Spleen (tissue), 13 donors: Measurements from ENCODE around the gene EEF2K. TPM values are rescaled to one million over a fixed set of nuclear protein-coding genes. Genes with fewer than 3 reads are reported as not detected.

Source experiments
- DNase-seq: peaks from one replicate; pipeline ENCODE4 v3.0.0-alpha.2; 2020
- H3K27ac ChIP-seq, 8 donors: fragments of 200-600 bp; sonication (generic) in 7 of 8; 1 replicate in 4 of 8; 2 replicates in 4 of 8; pipeline versions ENCODE4 v1.5.0 to v1.8.0; 2016 to 2021; ENCODE audit warnings: inconsistent platforms in 4 of 8, mild to moderate bottlenecking in 4 of 8, moderate library complexity in 1 of 8
- H3K27me3 ChIP-seq, 7 donors: fragments of 200-600 bp; sonication (generic) in 6 of 7; replicated peaks in 1 of 7; 1 replicate in 4 of 7; 2 replicates in 3 of 7; pipeline versions ENCODE4 v1.5.0 to v1.8.0; 2016 to 2021; ENCODE audit warnings: inconsistent platforms in 3 of 7, mild to moderate bottlenecking in 1 of 7
- H3K36me3 ChIP-seq, 6 donors: fragments of 200-600 bp; sonication (generic) in 5 of 6; 1 replicate in 4 of 6; 2 replicates in 2 of 6; pipeline versions ENCODE4 v1.5.0 to v1.8.0; 2016 to 2021; ENCODE audit warnings: inconsistent platforms in 2 of 6
- H3K4me1 ChIP-seq, 6 donors: fragments of 200-600 bp; sonication (generic) in 5 of 6; 1 replicate in 3 of 6; 2 replicates in 3 of 6; pipeline versions ENCODE4 v1.5.0 to v1.8.0; 2016 to 2021; ENCODE audit warnings: inconsistent platforms in 3 of 6
- H3K4me3 ChIP-seq, 8 donors: fragments of 200-600 bp; sonication (generic) in 7 of 8; 1 replicate in 4 of 8; 2 replicates in 4 of 8; pipeline versions ENCODE4 v1.5.0 to v1.8.0; 2016 to 2021; ENCODE audit warnings: inconsistent platforms in 4 of 8, mild to moderate bottlenecking in 4 of 8, moderate library complexity in 2 of 8
- H3K9me3 ChIP-seq, 8 donors: fragments of 200-600 bp; sonication (generic) in 7 of 8; 1 replicate in 4 of 8; 2 replicates in 4 of 8; pipeline versions ENCODE4 v1.5.0 to v1.8.0; 2016 to 2021; ENCODE audit warnings: inconsistent platforms in 4 of 8
- POLR2A ChIP-seq, 3 donors: fragments of 450-650 bp; IDR thresholded peaks; one replicate each; pipeline ENCODE4 v1.5.1; 2017; ENCODE audit warnings: antibody characterized with exemption in 3 of 3, mild to moderate bottlenecking in 1 of 3
- POLR2AphosphoS5 ChIP-seq, 3 donors: sonication (generic); formaldehyde crosslinking; IDR thresholded peaks; one replicate each; pipeline ENCODE4 v1.5.1; 2017; ENCODE audit warnings: antibody characterized with exemption in 3 of 3
- WGBS, 5 donors: extraction: QIAGEN DNeasy Blood & Tissue Kit in 3 of 5; methylation state at CpG; one replicate each; pipeline versions ENCODE4 v1.1.5 to v1.1.7; 2013 to 2018; 5-methylcytosine and 5-hydroxymethylcytosine counted together
- intact Hi-C: fragments of 100-400 bp; cut with DNase I; formaldehyde crosslinking; loops from one replicate; pipeline ENCODE4 v1.15.0; 2023; ENCODE audit warnings: low total_unique reads
- long read RNA-seq, 2 donors: transcript quantifications; one replicate each; lab custom pipeline, GENCODE V29; 2026
- polyA plus RNA-seq, 3 donors: library from polyadenylated mRNA; stranded (reverse); fragments of 200-250 nt; gene quantifications; one replicate each; pipeline ENCODE4 v1.2.1, GENCODE V29; 2013
- total RNA-seq, 7 donors: library from RNA; depleted of rRNA in 3 of 7; stranded (reverse); fragments of >200 nt in 3 of 7; fragmentation: NEBNext Ultra II Directional in 4 of 7; extraction: Animal tissue kit (Norgen Biotek cat#: 25700) in 4 of 7; gene quantifications; one replicate each; pipeline versions ENCODE4 v1.1.0 to v1.2.1, GENCODE V29; 2016 to 2021
- TF ChIP-seq, protein P1 (sequence below), 11 experiments: fragments of 200-600 bp in 7 of 11; fragments of 450-650 bp in 4 of 11; sonication (generic) in 4 of 11; IDR thresholded peaks in 8 of 11; conservative IDR thresholded peaks in 3 of 11; 1 replicate in 7 of 11; 2 replicates in 4 of 11; pipeline versions ENCODE4 v1.4.0 to v1.8.0; 2016 to 2021; ENCODE audit warnings: antibody characterized with exemption in 11 of 11, inconsistent platforms in 4 of 11, mild to moderate bottlenecking in 1 of 11
- donor health status: healthy with polysubstance abuse.
- donor health status: DM: no; HTN: no; CAD: no; lungs with moderate emphysema.
- donor health status: DM: no; HTN: no; CAD: no.
- donor health status: Bipolar disorder and iron deficiency.
- donor health status: healthy.
- donor health status: DM: no; HTN: no; CAD: no.
- donor health status: DM: yes; HTN: yes; CAD: no.

EEF2K gene
- total RNA-seq (10 to 100 TPM; 19.5 to 37.7 (median 27.5) TPM), polyA plus RNA-seq (1 to 10 TPM; 2.4 to 5.8 (median 2.6) TPM)
- long read RNA-seq, donor 1 = 0 reads
- long read RNA-seq, donor 2 = 0 reads

DNA sequence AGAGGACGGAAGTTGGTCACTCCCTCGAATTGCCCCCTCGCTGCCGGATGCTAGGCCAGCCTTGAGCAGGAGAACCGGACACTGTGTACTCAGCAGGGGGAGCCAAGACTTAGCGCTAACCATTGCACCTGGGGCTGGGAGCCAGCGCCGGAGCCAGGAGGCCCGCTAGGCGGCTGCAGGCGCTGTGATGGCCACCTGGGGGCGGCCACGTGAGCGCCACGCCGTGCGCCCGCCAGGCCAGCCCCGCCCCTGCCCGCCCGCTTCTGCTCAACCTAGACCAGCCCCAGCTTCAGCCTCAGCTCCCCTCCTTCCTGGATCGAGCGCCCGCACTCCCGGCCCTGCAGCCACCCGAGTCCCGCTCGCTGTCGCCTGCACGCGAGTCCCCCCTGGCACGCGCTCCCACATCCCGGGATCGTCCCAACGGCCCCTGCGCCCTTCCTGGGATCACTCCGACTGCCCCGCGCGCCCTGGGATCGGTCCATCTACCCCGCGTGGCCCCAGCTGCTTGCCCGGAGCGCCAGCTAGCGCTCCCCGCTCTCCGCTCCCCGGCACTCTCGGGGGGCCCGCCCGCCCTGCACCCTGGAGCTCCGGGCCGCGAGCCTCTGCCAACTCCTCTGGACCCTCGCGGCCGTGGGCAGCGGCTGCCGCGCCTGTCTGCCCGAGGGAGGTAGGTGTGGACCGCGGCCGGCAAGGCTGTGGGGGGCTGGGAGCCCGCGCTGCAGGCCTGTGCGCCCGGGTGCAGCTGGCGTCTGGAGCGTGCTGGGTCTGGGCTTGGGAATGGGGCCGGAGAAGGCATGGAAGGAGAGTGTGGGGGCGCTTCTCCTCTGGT, at the start of gene EEF2K:
EEF2K (plus strand) TSS at position 266 of the 829 bp plus-strand sequence. CDS start 19,452 bp downstream, outside the sequence.
- intact Hi-C loops = loop anchor here (5.0 kb wide), 1 partner anchor 91 kb away; the partner anchor contains the start of gene POLR3E
- Histone ChIP-seq H3K4me1 (peaks cover 13 to 64% (median 35%) of the 10 kb centered on the region in 6 donors), H3K36me3 (peaks cover 0 to 11% (median 0%) of the 10 kb centered on the region in 6 donors), H3K9me3 (peaks cover 0 to 5% (median 0%) of the 10 kb centered on the region in 8 donors), H3K4me3 (peak within 1 kb of the TSS; percentile 71 to 100 (median 97)), H3K27ac (peak within 1 kb of the TSS; percentile 54 to 93 (median 87)), H3K27me3 (no peaks in the 10 kb centered on the region)
- TF ChIP-seq POLR2A (IDR thresholded peaks at IDR 0.05) = no peak
- peak; percentile 88 for TF ChIP-seq POLR2AphosphoS5 (IDR thresholded peaks at IDR 0.05)
- TF ChIP-seq, protein P1, sequence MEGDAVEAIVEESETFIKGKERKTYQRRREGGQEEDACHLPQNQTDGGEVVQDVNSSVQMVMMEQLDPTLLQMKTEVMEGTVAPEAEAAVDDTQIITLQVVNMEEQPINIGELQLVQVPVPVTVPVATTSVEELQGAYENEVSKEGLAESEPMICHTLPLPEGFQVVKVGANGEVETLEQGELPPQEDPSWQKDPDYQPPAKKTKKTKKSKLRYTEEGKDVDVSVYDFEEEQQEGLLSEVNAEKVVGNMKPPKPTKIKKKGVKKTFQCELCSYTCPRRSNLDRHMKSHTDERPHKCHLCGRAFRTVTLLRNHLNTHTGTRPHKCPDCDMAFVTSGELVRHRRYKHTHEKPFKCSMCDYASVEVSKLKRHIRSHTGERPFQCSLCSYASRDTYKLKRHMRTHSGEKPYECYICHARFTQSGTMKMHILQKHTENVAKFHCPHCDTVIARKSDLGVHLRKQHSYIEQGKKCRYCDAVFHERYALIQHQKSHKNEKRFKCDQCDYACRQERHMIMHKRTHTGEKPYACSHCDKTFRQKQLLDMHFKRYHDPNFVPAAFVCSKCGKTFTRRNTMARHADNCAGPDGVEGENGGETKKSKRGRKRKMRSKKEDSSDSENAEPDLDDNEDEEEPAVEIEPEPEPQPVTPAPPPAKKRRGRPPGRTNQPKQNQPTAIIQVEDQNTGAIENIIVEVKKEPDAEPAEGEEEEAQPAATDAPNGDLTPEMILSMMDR (IDR thresholded peaks at IDR 0.05 in 8 of 11, conservative IDR thresholded peaks at IDR 0.05 in 3 of 11) = peak; percentile 70 to 95 (median 93)
- WGBS, 5 donors = 0 to 1% (median 0%) methylated on average over 21 to 74 of the region's 74 CpGs
- peak; percentile 96 for DNase-seq

GRCh38 chr16:22161401-22161800, 44.7 kb upstream of the EEF2K start:
- TF ChIP-seq POLR2A (IDR thresholded peaks at IDR 0.05) = no peak
- no peak for TF ChIP-seq POLR2AphosphoS5 (IDR thresholded peaks at IDR 0.05)
- TF ChIP-seq, protein P1 (IDR thresholded peaks at IDR 0.05 in 8 of 11, conservative IDR thresholded peaks at IDR 0.05 in 3 of 11) = no peak
- no peak overlapping the region for H3K27ac ChIP-seq
- no peak for DNase-seq
- H3K36me3 ChIP-seq = no peaks in the 10 kb centered on the region
- H3K27me3 ChIP-seq = peaks cover 4 to 34% (median 13%) of the 10 kb centered on the region in 7 donors
- peaks cover 0 to 13% (median 9%) of the 10 kb centered on the region in 6 donors for H3K4me1 ChIP-seq
- no peaks in the 10 kb centered on the region for H3K9me3 ChIP-seq
- no peak overlapping the region for H3K4me3 ChIP-seq
- intact Hi-C loops = no loop called here

DNA sequence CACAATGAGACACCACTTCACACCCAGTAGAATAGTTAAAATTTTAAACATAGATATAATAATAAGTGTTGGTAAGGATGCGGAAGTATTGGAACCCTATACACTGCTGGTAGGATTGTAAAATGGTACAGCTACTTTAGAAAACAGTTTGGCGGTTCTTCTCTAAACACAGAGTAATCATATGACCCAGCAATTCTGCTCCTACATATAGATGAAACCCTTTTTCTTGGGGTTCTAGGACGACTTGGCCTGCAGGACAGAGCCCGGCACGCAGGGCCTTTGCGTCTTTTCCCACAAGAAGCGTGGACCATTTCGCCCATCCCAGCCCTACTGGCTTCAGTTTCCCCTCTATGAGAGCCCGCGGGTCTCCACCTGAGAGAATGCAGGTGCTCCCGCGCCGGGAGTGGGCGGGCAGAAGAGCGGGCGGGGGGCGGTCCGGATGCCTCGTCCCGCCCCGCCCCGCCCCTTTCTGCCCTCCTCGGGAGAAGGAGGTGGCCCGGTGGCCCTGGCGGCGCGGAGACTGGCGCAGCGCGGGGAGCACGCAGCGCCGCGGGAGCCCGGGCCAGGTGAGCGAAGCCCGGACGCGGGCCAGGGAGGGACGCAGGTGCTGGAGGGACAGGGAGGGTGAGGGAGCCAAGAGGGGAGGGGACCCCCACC, 44.0 kb upstream of the EEF2K start, which contains the start of gene SDR42E2:
SDR42E2 (plus strand) TSS at position 508 of the 657 bp plus-strand sequence. CDS start 3,077 bp downstream, outside the sequence.
- Histone ChIP-seq H3K27ac (no peak within 1 kb of the TSS), H3K36me3 (no peaks in the 10 kb centered on the region), H3K4me1 (peaks cover 0 to 13% (median 9%) of the 10 kb centered on the region in 6 donors), H3K4me3 (peak within 1 kb of the TSS in 5 of 8 donors; percentile 12 to 53 (median 17)), H3K27me3 (peaks cover 4 to 34% (median 13%) of the 10 kb centered on the region in 7 donors), H3K9me3 (peaks cover 0 to 2% (median 0%) of the 10 kb centered on the region in 8 donors)
- no peak for DNase-seq
- intact Hi-C loops = no loop called here
- TF ChIP-seq POLR2A (IDR thresholded peaks at IDR 0.05) = no peak
- TF ChIP-seq POLR2AphosphoS5 (IDR thresholded peaks at IDR 0.05) = no peak
- TF ChIP-seq, protein P1 (IDR thresholded peaks at IDR 0.05 in 8 of 11, conservative IDR thresholded peaks at IDR 0.05 in 3 of 11) = no peak
- WGBS, 5 donors = 7 to 18% (median 10%) methylated on average over 14 to 40 of the region's 40 CpGs
